Common myeloid progenitor, CD34-positive (primary cell): Measurements from ENCODE around the gene PRSS2.

ENCODE experiments used
- CTCF ChIA-PET: fragments of 350-600 bp; sonication (Branson Sonifier 250); formaldehyde crosslinking; loops from one replicate; lab custom pipeline; 2021; ENCODE audit warnings: antibody characterized with exemption; lab: Charles Lee
- POLR2A ChIA-PET: fragments of 350-600 bp; sonication (Branson Sonifier 250); formaldehyde crosslinking; loops from one replicate; lab custom pipeline; 2021; ENCODE audit warnings: antibody characterized with exemption; lab: Charles Lee
- DNase-seq, 3 donors: peaks; one replicate each; pipeline versions ENCODE4 v3.0.0 to v3.0.0-alpha.2; 2013
- H3K27ac ChIP-seq, 2 experiments: 1 replicate in 1 of 2; 2 replicates in 1 of 2; pipeline ENCODE4 v1.7.0; 2013; ENCODE audit warnings: inconsistent platforms in 2 of 2, low read length in 2 of 2, mild to moderate bottlenecking in 2 of 2, low read depth in 1 of 2, moderate library complexity in 1 of 2; ENCODE audit not compliant: severe bottlenecking in 2 of 2, insufficient read depth in 1 of 2, poor library complexity in 1 of 2
- H3K27me3 ChIP-seq, 5 experiments: replicated peaks in 2 of 5; 1 replicate in 3 of 5; 2 replicates in 2 of 5; pipeline versions ENCODE4 v1.6.1 to v1.7.0; 2013; ENCODE audit warnings: low read length in 4 of 5, mild to moderate bottlenecking in 2 of 5, moderate library complexity in 2 of 5, inconsistent platforms in 1 of 5; ENCODE audit not compliant: insufficient read depth in 5 of 5, control insufficient read depth in 4 of 5
- H3K36me3 ChIP-seq, 4 experiments: 1 replicate in 2 of 4; 2 replicates in 2 of 4; pipeline versions ENCODE4 v1.6.1 to v1.7.0; 2013; ENCODE audit warnings: low read length in 3 of 4, control low read depth in 1 of 4, mild to moderate bottlenecking in 1 of 4; ENCODE audit not compliant: control insufficient read depth in 4 of 4, insufficient read depth in 4 of 4
- H3K4me1 ChIP-seq, 4 experiments: 1 replicate in 3 of 4; 2 replicates in 1 of 4; pipeline versions ENCODE4 v1.6.1 to v1.7.1; 2013; ENCODE audit warnings: low read length in 3 of 4, mild to moderate bottlenecking in 3 of 4, control low read depth in 1 of 4, inconsistent platforms in 1 of 4, moderate library complexity in 1 of 4; ENCODE audit not compliant: control insufficient read depth in 4 of 4, insufficient read depth in 4 of 4; ENCODE audit errors: control extremely low read depth in 1 of 4
- H3K4me3 ChIP-seq, 7 experiments: 1 replicate in 4 of 7; 2 replicates in 3 of 7; pipeline versions ENCODE4 v1.5.1 to v1.7.0; 2013; ENCODE audit warnings: mild to moderate bottlenecking in 7 of 7, low read length in 6 of 7, moderate library complexity in 6 of 7, inconsistent platforms in 2 of 7, low read depth in 2 of 7, control low read depth in 1 of 7; ENCODE audit not compliant: insufficient read depth in 4 of 7, control insufficient read depth in 1 of 7; ENCODE audit errors: extremely low read depth in 1 of 7
- H3K9me3 ChIP-seq, 5 experiments: 1 replicate in 4 of 5; 2 replicates in 1 of 5; pipeline versions ENCODE4 v1.6.1 to v1.7.1; 2013; ENCODE audit warnings: low read length in 4 of 5, mild to moderate bottlenecking in 2 of 5, inconsistent platforms in 1 of 5, low read depth in 1 of 5, moderate library complexity in 1 of 5; ENCODE audit not compliant: control insufficient read depth in 4 of 5, insufficient read depth in 2 of 5; ENCODE audit errors: control extremely low read depth in 1 of 5
- WGBS: methylation state at CpG from one replicate; pipeline ENCODE4 v1.1.5; 2013; ENCODE audit not compliant: insufficient coverage; 5-methylcytosine and 5-hydroxymethylcytosine counted together

The PRSS2 gene

DNA sequence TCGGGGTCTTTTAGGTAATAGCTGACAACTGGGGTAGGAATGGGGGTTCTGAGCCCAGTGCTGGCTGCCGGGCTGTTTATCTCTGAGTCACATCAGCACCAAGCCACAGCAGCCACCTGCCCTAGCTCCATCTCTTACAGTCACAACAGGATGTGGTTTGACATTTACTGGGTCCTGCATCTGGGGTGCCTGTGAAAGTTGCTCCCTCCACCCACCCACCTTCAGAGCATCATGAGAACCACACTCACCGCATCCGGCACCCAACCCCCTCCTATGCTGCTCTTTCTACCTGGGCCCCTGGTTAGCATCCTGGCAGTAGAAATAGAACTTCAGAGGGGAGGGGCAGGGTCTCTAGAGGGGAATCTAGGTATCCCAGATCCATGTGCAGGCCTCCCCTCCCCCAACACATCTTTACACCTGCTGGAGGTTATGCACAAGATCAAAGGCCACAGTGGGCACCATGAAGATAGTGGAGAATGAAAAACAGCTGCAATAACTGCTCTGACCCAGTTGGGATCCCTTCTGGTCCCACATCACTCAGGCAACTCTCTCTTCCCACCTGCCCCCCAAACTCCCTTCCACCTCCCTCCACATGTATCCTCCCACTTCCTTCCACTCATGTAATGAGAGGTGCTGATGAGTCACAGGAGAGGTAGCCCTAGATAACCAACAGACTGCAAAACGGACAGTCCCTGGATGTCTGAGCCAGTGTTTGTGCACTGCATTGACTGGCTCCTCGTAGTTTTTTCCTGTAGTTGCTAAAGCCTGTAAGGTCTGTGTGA is 38.2 kb downstream of the PRSS2 start:
- 6% methylated on average over 3 of the region's 6 CpGs for WGBS

DNA sequence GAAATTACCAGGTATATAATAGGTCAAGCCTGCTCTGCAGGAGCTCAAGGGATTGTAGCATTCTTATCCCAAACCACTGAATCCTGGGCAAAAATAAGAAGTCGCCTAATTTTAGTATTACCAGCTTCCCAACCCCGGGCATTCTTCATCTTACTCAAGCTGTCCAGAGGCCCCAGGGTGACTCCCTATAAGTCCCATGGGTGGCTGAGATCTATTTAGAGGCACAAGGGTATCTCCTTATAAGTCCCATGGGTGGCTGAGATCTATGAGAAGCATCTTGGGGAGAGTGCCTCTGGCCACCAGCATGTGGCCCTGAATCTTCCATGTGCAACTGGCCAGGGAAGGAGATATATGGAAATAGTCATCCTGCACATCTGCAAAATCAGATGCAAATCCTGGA is 38.9 kb downstream of the PRSS2 start:
- no peak for DNase-seq

More for the DNA sequence above, 38.2 kb downstream of the PRSS2 start:
- DNase-seq: peak; percentile 93 to 99 (median 99)
- POLR2A ChIA-PET: interaction anchor here (0.6 to 7.5 kb wide), 12 partner anchors 9 to 370 kb away, joined by 3 to 96 read pairs (median 6); no protein-coding TSS in a partner anchor
- H3K36me3 ChIP-seq: peaks cover 0 to under 1% (median 0%) of the 10 kb centered on the region in 4 experiments
- H3K27me3 ChIP-seq: no peaks in the 10 kb centered on the region
- peak overlapping the region; percentile 86 to 92 for H3K27ac ChIP-seq
- H3K4me1 ChIP-seq: peaks cover 60 to 68% (median 65%) of the 10 kb centered on the region in 4 experiments
- no peaks in the 10 kb centered on the region for H3K9me3 ChIP-seq
- CTCF ChIA-PET: interaction anchor here (0.8 to 31.6 kb wide), 23 partner anchors 9 to 505 kb away, joined by 3 to 679 read pairs (median 4); no protein-coding TSS in a partner anchor
- peak overlapping the region in 1 of 7 experiments; percentile 25 for H3K4me3 ChIP-seq

DNA sequence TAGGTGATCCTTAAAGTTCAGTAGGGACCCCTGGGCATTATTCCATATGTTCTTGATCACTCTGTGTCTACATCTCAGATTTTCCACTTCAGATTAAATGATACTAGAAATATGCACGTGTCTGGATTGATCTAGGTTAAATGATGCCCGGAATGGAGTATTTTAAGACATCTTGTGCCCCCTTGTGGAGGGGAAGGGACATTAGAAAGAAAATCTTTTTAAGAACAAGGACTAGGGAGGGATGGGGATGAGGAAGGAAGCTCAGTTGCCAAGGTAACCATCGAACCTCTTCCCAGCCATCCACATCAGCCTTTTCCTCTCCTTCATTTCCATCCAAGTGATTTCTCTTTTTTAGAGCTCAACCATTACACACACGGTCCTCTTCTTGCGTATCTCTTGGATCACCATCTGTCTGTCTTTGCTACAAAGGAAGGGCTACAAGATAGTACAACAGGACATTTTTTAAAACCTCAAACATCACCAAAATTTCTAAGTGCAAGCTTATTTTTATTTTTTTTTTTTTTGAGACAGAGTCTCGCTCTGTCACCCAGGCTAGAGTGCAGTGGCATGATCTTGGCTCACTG is 40.5 kb downstream of the PRSS2 start:
- DNase-seq: peak; percentile 59 to 69 (median 68)
- ChIA-PET POLR2A (interaction anchor here (0.6 to 7.5 kb wide), 2 partner anchors 15 to 494 kb away, joined by 4 to 96 read pairs; no protein-coding TSS in a partner anchor), CTCF (interaction anchor here (0.6 to 31.6 kb wide), 40 partner anchors 9 to 506 kb away, joined by 3 to 679 read pairs (median 4); partner anchors contain the start of gene PRSS2)
- Histone ChIP-seq H3K36me3 (no peaks in the 10 kb centered on the region), H3K4me3 (no peak overlapping the region), H3K27me3 (no peaks in the 10 kb centered on the region), H3K4me1 (peaks cover 41 to 45% (median 42%) of the 10 kb centered on the region in 4 experiments), H3K9me3 (no peaks in the 10 kb centered on the region), H3K27ac (no peak overlapping the region)
- WGBS: 39% methylated on average over 3 of the region's 6 CpGs

More for the DNA sequence above, 38.9 kb downstream of the PRSS2 start:
- Histone ChIP-seq H3K27me3 (no peaks in the 10 kb centered on the region), H3K4me3 (peak overlapping the region in 1 of 7 experiments; percentile 25), H3K9me3 (no peaks in the 10 kb centered on the region), H3K36me3 (no peaks in the 10 kb centered on the region), H3K4me1 (peaks cover 54 to 61% (median 58%) of the 10 kb centered on the region in 4 experiments), H3K27ac (peak overlapping the region; percentile 41 to 92)
- CTCF ChIA-PET: interaction anchor here (0.9 to 31.6 kb wide), 17 partner anchors 10 to 506 kb away, joined by 3 to 679 read pairs (median 7); no protein-coding TSS in a partner anchor
- POLR2A ChIA-PET: interaction anchor here (0.8 to 7.5 kb wide), 10 partner anchors 10 to 477 kb away, joined by 3 to 96 read pairs (median 6); no protein-coding TSS in a partner anchor
- 73% methylated on average over 2 of the region's 2 CpGs for WGBS

DNA sequence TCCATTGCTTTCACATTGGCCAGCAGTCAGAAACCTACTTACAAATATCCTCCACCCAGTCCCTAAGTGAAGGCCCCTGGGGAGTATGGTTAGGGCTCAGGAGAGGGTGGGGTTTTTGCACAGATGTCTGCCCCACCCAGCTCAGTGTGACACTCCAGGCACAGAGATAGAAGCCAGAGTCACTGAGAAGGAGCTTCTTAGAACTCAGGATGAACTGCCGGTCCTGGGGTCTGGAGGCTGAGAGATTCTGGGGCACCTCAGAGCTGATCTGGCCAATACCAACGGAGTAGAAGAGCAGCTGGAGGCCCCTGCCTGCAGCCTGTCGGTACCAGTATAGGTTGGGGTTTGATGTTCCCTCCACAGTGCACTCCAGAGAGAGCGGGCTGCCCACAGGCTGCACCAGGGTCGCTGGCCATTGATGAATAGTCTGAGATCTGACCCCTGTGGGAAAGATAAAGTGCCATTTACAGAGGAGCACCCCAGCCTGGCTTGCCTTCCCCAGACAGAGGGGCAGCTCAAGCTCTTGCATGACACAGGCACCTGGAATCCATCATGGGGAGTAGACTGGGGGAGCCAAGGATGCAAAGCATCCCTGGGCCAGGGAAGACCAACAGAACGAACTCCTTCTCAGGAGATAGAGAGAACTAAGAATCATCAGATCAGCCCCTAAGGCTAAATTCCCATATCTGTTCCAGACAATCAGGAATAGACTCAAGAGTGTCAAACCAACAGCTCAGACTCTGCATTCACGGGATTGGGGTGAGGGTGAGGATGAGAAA is 41.9 kb downstream of the PRSS2 start:
- H3K9me3 ChIP-seq: no peaks in the 10 kb centered on the region
- no peak for DNase-seq
- ChIA-PET CTCF (interaction anchor here (0.8 to 31.6 kb wide), 14 partner anchors 7 to 508 kb away, joined by 3 to 679 read pairs (median 9); no protein-coding TSS in a partner anchor), POLR2A (no interaction called here)
- no peaks in the 10 kb centered on the region for H3K27me3 ChIP-seq
- no peak overlapping the region for H3K27ac ChIP-seq
- no peak overlapping the region for H3K4me3 ChIP-seq
- H3K36me3 ChIP-seq: no peaks in the 10 kb centered on the region
- 90% methylated on average over 7 of the region's 7 CpGs for WGBS
- peaks cover 27 to 32% (median 28%) of the 10 kb centered on the region in 4 experiments for H3K4me1 ChIP-seq

DNA sequence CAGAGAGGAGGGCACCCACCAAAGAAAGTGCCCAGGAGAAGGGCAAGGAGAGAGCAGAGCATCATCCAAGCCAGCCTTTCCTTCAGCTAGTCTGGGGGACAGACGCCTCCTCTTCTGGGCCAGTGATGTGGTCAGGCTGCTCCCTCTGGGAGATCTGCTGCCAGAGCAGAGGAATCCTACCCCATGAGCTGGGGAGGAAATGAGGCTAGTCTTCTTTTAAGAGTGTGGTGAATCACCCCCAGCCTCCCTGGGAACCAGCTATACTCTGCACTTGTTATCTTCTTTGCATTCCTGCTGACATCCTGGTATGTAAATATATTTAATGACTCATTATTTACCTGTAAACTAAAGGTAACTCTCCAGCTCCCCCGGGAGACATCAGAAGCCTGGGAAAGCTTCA is 42.5 kb downstream of the PRSS2 start:
- no peak overlapping the region for H3K4me3 ChIP-seq
- H3K9me3 ChIP-seq: no peaks in the 10 kb centered on the region
- ChIA-PET POLR2A (no interaction called here), CTCF (interaction anchor here (0.6 to 31.6 kb wide), 17 partner anchors 7 to 509 kb away, joined by 3 to 679 read pairs (median 4); no protein-coding TSS in a partner anchor)
- no peak for DNase-seq
- no peak overlapping the region for H3K27ac ChIP-seq
- WGBS: 90% methylated on average over 2 of the region's 2 CpGs
- peaks cover 21 to 26% (median 22%) of the 10 kb centered on the region in 4 experiments for H3K4me1 ChIP-seq
- no peaks in the 10 kb centered on the region for H3K27me3 ChIP-seq
- no peaks in the 10 kb centered on the region for H3K36me3 ChIP-seq

DNA sequence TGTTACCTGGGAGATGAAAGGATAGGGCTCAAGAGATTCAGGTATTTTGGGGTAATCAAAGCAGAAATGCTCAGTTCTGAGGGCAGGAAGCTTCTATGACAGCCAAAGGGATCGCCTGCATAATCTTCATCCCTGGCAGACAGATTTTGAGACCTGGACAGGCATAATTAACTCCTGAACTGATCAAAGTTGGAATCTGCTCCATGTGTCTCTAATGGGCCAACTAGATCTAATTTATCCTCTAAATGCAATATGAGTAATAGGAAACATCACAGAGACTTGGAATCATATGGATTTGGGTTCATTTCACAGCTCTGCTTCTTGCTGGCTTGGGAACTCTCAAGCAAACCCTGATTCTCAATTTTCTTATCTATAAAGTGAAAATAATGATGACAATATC is 42.9 kb downstream of the PRSS2 start:
- no peak overlapping the region for H3K4me3 ChIP-seq
- no peaks in the 10 kb centered on the region for H3K9me3 ChIP-seq
- H3K27ac ChIP-seq: no peak overlapping the region
- DNase-seq: no peak
- no peaks in the 10 kb centered on the region for H3K36me3 ChIP-seq
- 89% methylated on average over 1 of the region's 1 CpG for WGBS
- ChIA-PET POLR2A (no interaction called here), CTCF (interaction anchor here (0.6 to 31.6 kb wide), 15 partner anchors 19 to 509 kb away, joined by 3 to 679 read pairs (median 4); no protein-coding TSS in a partner anchor)
- H3K27me3 ChIP-seq: no peaks in the 10 kb centered on the region
- H3K4me1 ChIP-seq: peaks cover 17 to 22% (median 18%) of the 10 kb centered on the region in 4 experiments
